Mesenchymal stem cell (in vitro differentiated cells and primary cell): ENCODE data around the gene HPCAL1.

Source experiments
- DNase-seq: peaks from one replicate; pipeline ENCODE4 v3.0.0-alpha.2; 2013
- H2AFZ ChIP-seq: one replicate; pipeline ENCODE4 v1.6.1; 2013; ENCODE audit warnings: low read depth, mild to moderate bottlenecking, control low read depth, inconsistent platforms, low read length, moderate library complexity
- H2AK5ac ChIP-seq: 2 replicates; pipeline ENCODE4 v1.6.1; 2013; ENCODE audit warnings: low read length, moderate library complexity, mild to moderate bottlenecking, inconsistent platforms; ENCODE audit not compliant: severe bottlenecking
- H2BK120ac ChIP-seq: one replicate; pipeline ENCODE4 v1.6.1; 2013; ENCODE audit warnings: low read depth, mild to moderate bottlenecking, inconsistent platforms, low read length, moderate library complexity
- H2BK12ac ChIP-seq, 2 experiments: one replicate each; pipeline ENCODE4 v1.6.1; 2013; ENCODE audit warnings: inconsistent platforms in 2 of 2, low read length in 2 of 2, mild to moderate bottlenecking in 2 of 2, moderate library complexity in 2 of 2, control low read depth in 1 of 2
- H2BK15ac ChIP-seq: one replicate; pipeline ENCODE4 v1.6.1; 2013; ENCODE audit warnings: mild to moderate bottlenecking, low read depth, inconsistent platforms; ENCODE audit not compliant: poor library complexity, severe bottlenecking
- H2BK5ac ChIP-seq: 2 replicates; pipeline ENCODE4 v1.6.1; 2013; ENCODE audit warnings: low read depth, mild to moderate bottlenecking, low read length, control low read depth, inconsistent platforms; ENCODE audit not compliant: poor library complexity, severe bottlenecking
- H3K14ac ChIP-seq, 2 experiments: one replicate each; pipeline ENCODE4 v1.6.1; 2013; ENCODE audit warnings: inconsistent platforms in 2 of 2, low read length in 2 of 2, control low read depth in 1 of 2, mild to moderate bottlenecking in 1 of 2, moderate library complexity in 1 of 2
- H3K18ac ChIP-seq, 2 experiments: one replicate each; pipeline ENCODE4 v1.6.1; 2013; ENCODE audit warnings: inconsistent platforms in 2 of 2, low read length in 2 of 2, control low read depth in 1 of 2, low read depth in 1 of 2, mild to moderate bottlenecking in 1 of 2
- H3K23ac ChIP-seq, 2 experiments: one replicate each; pipeline ENCODE4 v1.6.1; 2013; ENCODE audit warnings: inconsistent platforms in 2 of 2, low read length in 2 of 2, mild to moderate bottlenecking in 2 of 2, moderate library complexity in 2 of 2, control low read depth in 1 of 2
- H3K27ac ChIP-seq: 2 replicates; pipeline ENCODE4 v1.5.1; 2013; ENCODE audit warnings: mild to moderate bottlenecking, moderate library complexity, low read length, control low read depth, inconsistent platforms; ENCODE audit not compliant: poor library complexity, severe bottlenecking
- H3K27me3 ChIP-seq, 2 experiments: 2 replicates each; pipeline versions ENCODE4 v1.6.1 to v1.7.0; 2013; ENCODE audit warnings: low read length in 2 of 2, mild to moderate bottlenecking in 2 of 2, moderate library complexity in 2 of 2, control low read depth in 1 of 2, inconsistent platforms in 1 of 2; ENCODE audit not compliant: control insufficient read depth in 1 of 2, insufficient read depth in 1 of 2
- H3K36me3 ChIP-seq, 2 experiments: 2 replicates each; pipeline versions ENCODE4 v1.6.1 to v1.7.0; 2013; ENCODE audit warnings: low read length in 2 of 2, control low read depth in 1 of 2, inconsistent platforms in 1 of 2, low read depth in 1 of 2, mild to moderate bottlenecking in 1 of 2; ENCODE audit not compliant: insufficient read depth in 2 of 2, control insufficient read depth in 1 of 2
- H3K4ac ChIP-seq, 2 experiments: one replicate each; pipeline ENCODE4 v1.6.1; 2013; ENCODE audit warnings: inconsistent platforms in 2 of 2, low read length in 2 of 2, mild to moderate bottlenecking in 2 of 2, moderate library complexity in 2 of 2, control low read depth in 1 of 2, low read depth in 1 of 2
- H3K4me1 ChIP-seq: 2 replicates; pipeline ENCODE4 v1.6.1; 2013; ENCODE audit warnings: low read depth, low read length, control low read depth; ENCODE audit not compliant: control insufficient read depth, insufficient read depth
- H3K4me2 ChIP-seq: 2 replicates; pipeline ENCODE4 v1.6.1; 2013; ENCODE audit warnings: low read length, mild to moderate bottlenecking, inconsistent platforms; ENCODE audit not compliant: poor library complexity, severe bottlenecking
- H3K4me3 ChIP-seq, 2 experiments: 2 replicates each; pipeline versions ENCODE4 v1.5.1 to v1.7.0; 2013; ENCODE audit warnings: low read length in 2 of 2, mild to moderate bottlenecking in 2 of 2, control low read depth in 1 of 2, low read depth in 1 of 2; ENCODE audit not compliant: insufficient read depth in 1 of 2
- H3K79me1 ChIP-seq: replicated peaks from 2 replicates; pipeline ENCODE4 v1.6.1; 2013; ENCODE audit warnings: mild to moderate bottlenecking, control low read depth, low read length, inconsistent platforms; ENCODE audit not compliant: poor library complexity, severe bottlenecking
- H3K9ac ChIP-seq: 2 replicates; pipeline ENCODE4 v1.7.0; 2013; ENCODE audit warnings: mild to moderate bottlenecking, low read length, moderate library complexity
- H3K9me3 ChIP-seq: 2 replicates; pipeline ENCODE4 v1.7.0; 2013; ENCODE audit warnings: mild to moderate bottlenecking, low read length; ENCODE audit not compliant: control insufficient read depth
- H4K8ac ChIP-seq: one replicate; pipeline ENCODE4 v1.6.1; 2013; ENCODE audit warnings: inconsistent platforms, mild to moderate bottlenecking, low read length, moderate library complexity
- H4K91ac ChIP-seq: one replicate; pipeline ENCODE4 v1.6.1; 2013; ENCODE audit warnings: mild to moderate bottlenecking, low read length, inconsistent platforms
- WGBS: methylation state at CpG from one replicate; pipeline ENCODE4 v1.1.7; 2013; ENCODE audit warnings: mixed read lengths; 5-methylcytosine and 5-hydroxymethylcytosine counted together

The HPCAL1 gene

DNA sequence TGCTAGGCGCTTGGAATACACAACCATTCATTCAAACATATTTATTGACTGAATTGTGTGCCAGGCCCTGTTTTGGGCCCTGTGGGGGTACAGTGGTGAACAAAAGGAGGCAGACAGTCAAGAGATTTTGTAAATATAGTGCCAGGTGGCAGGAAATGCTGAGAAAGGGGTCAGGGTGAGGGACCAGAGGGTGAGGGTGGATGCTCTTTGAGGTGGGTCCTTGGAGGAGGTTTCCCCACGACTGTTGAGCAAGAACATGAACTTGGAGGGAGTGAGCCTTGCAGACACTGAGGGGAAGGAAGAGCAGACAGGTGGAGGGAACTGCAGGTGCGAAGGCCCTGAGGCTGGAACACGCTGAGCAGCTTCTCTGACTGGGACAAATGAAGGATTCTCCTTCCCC, 104.7 kb downstream of the HPCAL1 start:
- H3K4me1 ChIP-seq = peaks cover 57% of the 10 kb centered on the region
- H3K4me3 ChIP-seq = no peak overlapping the region
- H3K18ac ChIP-seq = no peak overlapping the region
- H3K9ac ChIP-seq = no peak overlapping the region
- no peak overlapping the region for H2BK15ac ChIP-seq
- H3K36me3 ChIP-seq = peaks cover 0 to 8% of the 10 kb centered on the region in 2 experiments
- H3K9me3 ChIP-seq = peaks cover 3% of the 10 kb centered on the region
- H3K4ac ChIP-seq = no peak overlapping the region
- WGBS = 94% methylated on average over 3 of the region's 4 CpGs
- H2BK120ac ChIP-seq = no peak overlapping the region
- no peak overlapping the region for H2BK5ac ChIP-seq
- H2BK12ac ChIP-seq = no peak overlapping the region
- no peak overlapping the region for H4K8ac ChIP-seq
- no peak overlapping the region for H3K23ac ChIP-seq
- H3K27me3 ChIP-seq = peaks cover 0 to 6% of the 10 kb centered on the region in 2 experiments
- H3K27ac ChIP-seq = no peak overlapping the region
- DNase-seq = no peak
- no peak overlapping the region for H2AFZ ChIP-seq
- no peak overlapping the region for H3K14ac ChIP-seq
- peaks cover 5% of the 10 kb centered on the region for H3K79me1 ChIP-seq
- H3K4me2 ChIP-seq = no peak overlapping the region
- no peak overlapping the region for H4K91ac ChIP-seq
- peak overlapping the region; percentile 47 for H2AK5ac ChIP-seq

DNA sequence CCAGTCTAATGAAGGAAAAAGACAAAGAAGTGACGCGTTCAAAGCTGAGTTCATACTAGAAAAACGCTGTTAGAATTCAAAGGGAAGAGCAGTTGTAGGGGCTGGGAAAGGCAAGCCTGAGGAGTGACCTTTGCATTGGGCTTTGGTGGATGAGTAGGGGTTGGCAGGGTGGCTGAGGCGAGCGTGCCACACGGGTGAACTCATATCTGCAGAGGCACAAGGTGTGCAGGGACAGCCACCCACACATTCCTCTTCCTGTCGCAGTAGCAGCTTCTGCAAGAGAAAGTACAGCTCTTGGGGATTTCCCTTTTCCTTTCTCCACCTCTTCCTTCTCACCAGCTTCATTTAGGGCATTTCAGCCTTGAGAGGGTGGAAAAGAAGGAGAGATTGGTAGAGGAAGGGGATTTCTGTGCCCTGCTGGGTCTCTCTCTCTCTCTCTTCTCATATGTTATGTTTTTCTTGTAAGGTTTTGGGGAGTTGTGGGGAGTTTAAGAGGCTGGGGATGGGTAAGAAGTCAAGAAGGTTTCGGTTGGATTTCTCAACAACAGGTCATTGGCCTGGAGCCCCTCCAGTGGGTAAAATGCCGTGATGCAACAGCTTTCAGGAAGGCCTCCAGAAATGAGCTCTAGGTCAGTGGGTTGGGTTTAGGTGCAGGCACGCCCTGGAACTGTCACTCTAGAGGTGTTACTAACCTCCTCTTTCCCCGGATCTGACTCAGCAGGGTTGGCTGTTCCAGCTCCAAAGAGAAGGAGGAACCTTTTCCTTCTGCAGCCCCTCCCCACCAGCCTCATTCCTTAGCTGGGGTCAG, 105.3 kb downstream of the HPCAL1 start:
- no peak overlapping the region for H3K4me3 ChIP-seq
- no peak overlapping the region for H3K4me2 ChIP-seq
- H3K36me3 ChIP-seq = peaks cover 0 to 8% of the 10 kb centered on the region in 2 experiments
- H3K9me3 ChIP-seq = peaks cover 8% of the 10 kb centered on the region
- no peak overlapping the region for H3K9ac ChIP-seq
- H3K23ac ChIP-seq = no peak overlapping the region
- WGBS = 64% methylated on average over 7 of the region's 11 CpGs
- peak overlapping the region; percentile 35 to 37 for H3K4ac ChIP-seq
- peak overlapping the region; percentile 61 for H2AK5ac ChIP-seq
- peak overlapping the region; percentile 21 for H3K27ac ChIP-seq
- H2BK120ac ChIP-seq = no peak overlapping the region
- H2BK12ac ChIP-seq = no peak overlapping the region
- no peak overlapping the region for H2BK15ac ChIP-seq
- H4K8ac ChIP-seq = no peak overlapping the region
- H3K4me1 ChIP-seq = peaks cover 56% of the 10 kb centered on the region
- H2BK5ac ChIP-seq = no peak overlapping the region
- H4K91ac ChIP-seq = no peak overlapping the region
- no peak overlapping the region for H3K14ac ChIP-seq
- DNase-seq = peak; percentile 54
- H3K27me3 ChIP-seq = peaks cover 0 to 6% of the 10 kb centered on the region in 2 experiments
- H2AFZ ChIP-seq = no peak overlapping the region
- no peak overlapping the region for H3K18ac ChIP-seq
- peaks cover 3% of the 10 kb centered on the region for H3K79me1 ChIP-seq

DNA sequence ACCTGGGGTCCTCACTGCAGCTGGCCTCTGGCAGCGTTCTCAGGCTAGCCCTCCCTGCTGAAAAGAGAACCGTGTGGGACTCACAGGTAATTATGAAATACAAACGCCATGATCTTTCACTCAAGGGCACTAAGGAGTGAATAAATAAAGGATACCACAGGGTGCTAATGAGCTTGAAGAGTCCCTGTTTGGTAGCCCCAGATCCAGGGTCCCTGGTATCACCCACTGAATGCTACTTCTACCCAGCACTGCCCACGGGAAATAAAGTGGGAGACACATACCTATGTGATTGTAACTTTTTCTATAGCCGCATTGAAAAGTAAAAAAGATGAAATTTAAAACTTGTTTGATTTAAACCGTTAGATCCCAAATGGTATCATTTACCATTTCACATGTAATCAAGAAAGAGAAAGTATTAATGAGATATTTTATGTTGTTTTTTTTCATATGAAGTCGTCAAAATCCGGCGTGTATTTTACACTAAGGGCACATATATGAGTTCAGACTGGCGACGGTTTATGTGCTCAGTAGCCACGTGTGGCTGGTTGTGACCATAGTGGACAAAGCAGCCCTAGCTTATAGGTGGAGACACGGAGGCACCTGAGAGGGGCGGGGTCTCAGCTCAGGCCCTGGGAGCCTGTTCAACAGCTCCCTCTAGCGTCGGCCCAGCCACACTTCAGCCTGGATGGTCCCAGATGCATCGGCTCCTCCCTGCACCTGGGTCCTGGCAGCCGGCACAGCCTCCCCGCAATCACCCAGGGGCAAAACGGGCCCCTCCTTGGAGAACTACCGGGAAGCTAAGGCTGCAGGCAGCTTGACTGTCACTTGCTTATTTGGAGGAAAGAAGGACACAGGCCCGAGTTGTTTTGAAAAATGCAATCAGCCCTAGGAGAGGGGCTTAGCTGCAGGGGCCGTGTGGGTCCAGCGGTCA, 106.2 kb downstream of the HPCAL1 start:
- no peak overlapping the region for H2BK12ac ChIP-seq
- no peak overlapping the region for H3K14ac ChIP-seq
- peaks cover 0 to 6% of the 10 kb centered on the region in 2 experiments for H3K27me3 ChIP-seq
- H3K4me2 ChIP-seq = peak overlapping the region; percentile 26
- no peak overlapping the region for H4K8ac ChIP-seq
- H4K91ac ChIP-seq = no peak overlapping the region
- H2AFZ ChIP-seq = no peak overlapping the region
- no peak overlapping the region for H2BK15ac ChIP-seq
- peaks cover 3% of the 10 kb centered on the region for H3K79me1 ChIP-seq
- peak overlapping the region; percentile 61 for H2AK5ac ChIP-seq
- no peak overlapping the region for H3K18ac ChIP-seq
- peak overlapping the region in 1 of 2 experiments; percentile 60 for H3K4me3 ChIP-seq
- H3K9me3 ChIP-seq = peaks cover 8% of the 10 kb centered on the region
- peak overlapping the region; percentile 21 for H3K27ac ChIP-seq
- H3K4me1 ChIP-seq = peaks cover 62% of the 10 kb centered on the region
- WGBS = 20% methylated on average over 21 of the region's 24 CpGs
- peak overlapping the region in 1 of 2 experiments; percentile 37 for H3K4ac ChIP-seq
- no peak overlapping the region for H2BK120ac ChIP-seq
- DNase-seq = peak; percentile 72
- H3K9ac ChIP-seq = no peak overlapping the region
- H3K36me3 ChIP-seq = peaks cover 0 to 11% of the 10 kb centered on the region in 2 experiments
- no peak overlapping the region for H2BK5ac ChIP-seq
- H3K23ac ChIP-seq = no peak overlapping the region
